Measurements from ENCODE around the gene PTPRG. TPM values are rescaled to one million over a fixed set of nuclear protein-coding genes. Genes with fewer than 3 reads are reported as not detected.
A peak's percentile ranks its signal among the peaks of the same experiment; 100 is the strongest.

PTPRG gene
- total RNA-seq, 4 donors from 2014 or later, result 8.4 to 37.3 (median 14.9) TPM

GRCh38 chr3:62253971-62254370, 692.6 kb downstream of the PTPRG start:
- H3K4me3 ChIP-seq (ENCODE audit: low read depth, poor library complexity, severe bottlenecking), result no peak overlapping the region

GRCh38 chr3:62255758-62256157, 694.4 kb downstream of the PTPRG start:
- intact Hi-C loops (cut with DNase I; ENCODE audit: low total_unique reads), result no loop called here
- WGBS, 2 donors, result 92 to 100% methylated on average over 2 of the region's 2 CpGs
- no peak for TF ChIP-seq POLR2A (IDR thresholded peaks at IDR 0.05)
- TF ChIP-seq CTCF (IDR thresholded peaks at IDR 0.05), result no peak
- no peak for DNase-seq (ENCODE audit: low spot score in 2 of 2)
- H3K4me3 ChIP-seq (ENCODE audit: low read depth, poor library complexity, severe bottlenecking), result no peak overlapping the region

More at GRCh38 chr3:62253971-62254370, 692.6 kb downstream of the PTPRG start:
- TF ChIP-seq CTCF (IDR thresholded peaks at IDR 0.05) (no peak), POLR2A (IDR thresholded peaks at IDR 0.05) (no peak)
- DNase-seq (ENCODE audit: low spot score in 2 of 2), result no peak
- 61 to 67% methylated on average over 3 of the region's 3 CpGs for WGBS, 2 donors
- intact Hi-C loops (cut with DNase I; ENCODE audit: low total_unique reads), result no loop called here

GRCh38 chr3:62259924-62260323, 698.6 kb downstream of the PTPRG start:
- 78 to 85% methylated on average over 3 of the region's 3 CpGs for WGBS, 2 donors
- no peak overlapping the region for H3K4me3 ChIP-seq (ENCODE audit: low read depth, poor library complexity, severe bottlenecking)
- no peak for DNase-seq (ENCODE audit: low spot score in 2 of 2)
- no peak for TF ChIP-seq POLR2A (IDR thresholded peaks at IDR 0.05)
- no peak for TF ChIP-seq CTCF (IDR thresholded peaks at IDR 0.05)
- intact Hi-C loops (cut with DNase I; ENCODE audit: low total_unique reads), result no loop called here

- intact Hi-C loops (cut with DNase I; ENCODE audit: low total_unique reads), result no loop called here
- 50 to 55% methylated on average over 1 of the region's 1 CpG for WGBS, 2 donors
- no peak overlapping the region for H3K4me3 ChIP-seq (ENCODE audit: low read depth, poor library complexity, severe bottlenecking)
- no peak for DNase-seq (ENCODE audit: low spot score in 2 of 2)
- no peak for TF ChIP-seq POLR2A (IDR thresholded peaks at IDR 0.05)
- no peak for TF ChIP-seq CTCF (IDR thresholded peaks at IDR 0.05)
Measured at GRCh38 chr3:62260655-62261054, 699.3 kb downstream of the PTPRG start.

- TF ChIP-seq CTCF (IDR thresholded peaks at IDR 0.05) (no peak), POLR2A (IDR thresholded peaks at IDR 0.05) (no peak)
- 47 to 52% methylated on average over 3 of the region's 3 CpGs for WGBS, 2 donors
- intact Hi-C loops (cut with DNase I; ENCODE audit: low total_unique reads), result no loop called here
- peak in 1 of 2 donors; percentile 21 for DNase-seq (ENCODE audit: low spot score in 2 of 2)
- H3K4me3 ChIP-seq (ENCODE audit: low read depth, poor library complexity, severe bottlenecking), result no peak overlapping the region
Measured at GRCh38 chr3:62261121-62261520, 699.8 kb downstream of the PTPRG start.

DNA sequence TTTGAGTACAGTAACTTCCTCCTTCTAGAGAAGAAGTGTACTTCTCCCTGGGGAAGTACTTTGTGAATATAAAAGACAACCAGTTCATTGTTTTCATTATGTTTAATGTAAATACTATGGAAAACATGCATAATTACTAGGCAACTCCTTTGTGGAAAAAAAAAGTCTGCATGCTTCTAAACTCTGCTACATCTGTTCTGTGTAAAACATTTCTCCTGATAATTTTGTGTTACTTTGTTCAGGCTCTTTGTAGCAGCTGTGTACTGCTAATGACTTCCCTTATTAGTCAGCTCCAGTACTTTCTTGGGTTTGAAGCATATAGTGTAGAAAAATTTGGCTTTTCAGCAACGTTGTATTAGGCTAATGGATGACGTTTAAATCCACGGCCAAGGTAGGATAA, 700.4 kb downstream of the PTPRG start:
- intact Hi-C loops (cut with DNase I; ENCODE audit: low total_unique reads), result no loop called here
- WGBS, 2 donors, result 68 to 73% methylated on average over 3 of the region's 3 CpGs
- no peak for DNase-seq (ENCODE audit: low spot score in 2 of 2)
- no peak overlapping the region for H3K4me3 ChIP-seq (ENCODE audit: low read depth, poor library complexity, severe bottlenecking)
- TF ChIP-seq POLR2A (IDR thresholded peaks at IDR 0.05), result no peak
- no peak for TF ChIP-seq CTCF (IDR thresholded peaks at IDR 0.05)
